Right lung (tissue), 5 donors: ENCODE data around the gene ADCY10. TPM values are rescaled to one million over a fixed set of nuclear protein-coding genes. Genes with fewer than 3 reads are reported as not detected.
"Not testable (repeated sequence)": the region's sequence is repeated elsewhere in the genome, so short reads cannot be mapped to it uniquely, and the experiment has no call there.

Source experiments
- DNase-seq, 2 donors: peaks; one replicate each; pipeline ENCODE4 v3.0.0-alpha.2; 2013
- polyA plus RNA-seq, 5 donors: library from polyadenylated mRNA; unstranded; fragments of 120-200 nt; gene quantifications; one replicate each; pipeline versions ENCODE4 v1.2.1 to v1.2.3, GENCODE V29; 2013; ENCODE audit warnings: inconsistent platforms in 1 of 5, low replicate concordance in 1 of 5; ENCODE audit not compliant: insufficient read length in 5 of 5, insufficient read depth in 1 of 5

The ADCY10 gene
- polyA plus RNA-seq, 5 donors = 0.18 to 0.51 (median 0.23) TPM

DNA sequence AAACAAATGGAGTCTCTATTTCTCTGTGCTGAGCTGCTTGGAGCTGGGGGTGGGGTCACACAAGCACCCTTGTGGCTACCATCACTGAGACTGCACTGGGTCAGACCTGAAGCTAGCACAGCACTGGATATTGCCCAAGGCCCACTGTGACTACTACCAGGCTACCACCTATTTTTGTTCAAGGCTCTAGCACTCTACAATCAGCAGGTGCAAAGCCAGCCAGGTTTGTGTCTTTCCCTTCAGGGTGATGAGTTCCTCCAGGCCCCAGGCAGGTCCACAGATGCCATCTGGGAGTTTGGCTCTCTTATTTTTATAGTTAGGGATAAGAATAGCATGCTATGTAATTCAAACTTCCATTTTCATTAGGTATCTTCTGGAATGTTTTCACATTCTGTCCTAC lies 23.5 kb downstream of the ADCY10 start:
- no peak for DNase-seq

- not testable (repeated sequence) for DNase-seq
Observed at GRCh38 chr1:167887187-167887586, 26.7 kb downstream of the ADCY10 start.

DNA sequence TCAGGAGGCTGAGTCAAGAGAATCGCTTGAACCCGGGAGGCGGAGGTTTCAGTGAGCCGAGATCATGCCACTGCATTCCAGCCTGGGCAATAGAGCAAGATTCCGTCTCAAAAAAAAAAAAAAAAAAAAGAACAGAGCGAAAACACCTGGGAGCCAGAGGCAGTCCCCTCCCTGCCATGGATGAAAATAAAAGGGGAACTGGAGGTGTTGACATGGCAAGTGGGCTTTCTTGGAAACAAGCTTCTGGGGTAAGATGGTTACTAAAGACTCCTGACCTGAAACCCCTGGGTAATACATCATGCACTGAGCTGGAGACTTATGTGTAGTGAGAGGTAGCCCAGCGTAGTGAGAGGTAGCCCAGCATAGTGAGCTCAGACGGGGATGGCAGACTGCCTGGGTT lies 31.6 kb downstream of the ADCY10 start:
- DNase-seq = no peak

DNA sequence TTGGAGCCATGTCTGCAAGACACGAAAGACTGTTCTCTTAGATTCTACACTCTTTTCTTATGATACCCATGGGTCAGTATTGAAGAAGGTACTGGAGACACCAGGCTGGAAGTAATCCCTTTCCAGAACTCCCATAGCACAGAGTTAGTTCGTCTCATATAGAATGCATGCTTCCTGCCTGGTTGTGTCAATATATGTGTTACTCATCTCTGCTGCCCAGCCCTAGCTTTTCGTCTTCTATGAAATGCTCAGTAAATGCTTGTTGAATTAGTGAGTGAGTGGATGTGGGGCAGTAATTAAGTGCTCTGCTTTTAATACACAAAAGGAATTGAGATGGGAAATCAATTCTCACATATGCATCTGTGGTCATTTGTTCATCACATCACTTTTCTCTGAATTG lies 32.1 kb downstream of the ADCY10 start:
- no peak for DNase-seq

DNA sequence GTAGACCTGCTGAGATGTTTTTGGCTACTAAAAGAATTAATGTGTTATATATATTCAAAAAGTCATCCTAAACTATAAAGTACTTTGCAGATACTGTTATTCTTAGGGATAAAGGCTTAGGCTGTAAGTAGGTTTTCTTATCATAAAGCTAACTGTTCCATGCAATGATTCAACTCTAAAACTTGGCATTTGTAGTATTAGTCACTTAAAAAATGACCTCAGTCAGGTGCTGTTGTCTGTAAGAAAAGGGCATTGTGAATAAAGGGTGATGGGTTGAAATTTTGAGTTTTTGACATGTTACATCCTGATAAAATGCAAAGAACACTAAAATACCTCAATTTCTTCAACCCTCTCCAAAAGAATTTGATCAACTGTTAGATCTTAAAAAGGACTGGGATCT lies 32.9 kb downstream of the ADCY10 start:
- DNase-seq = no peak

DNA sequence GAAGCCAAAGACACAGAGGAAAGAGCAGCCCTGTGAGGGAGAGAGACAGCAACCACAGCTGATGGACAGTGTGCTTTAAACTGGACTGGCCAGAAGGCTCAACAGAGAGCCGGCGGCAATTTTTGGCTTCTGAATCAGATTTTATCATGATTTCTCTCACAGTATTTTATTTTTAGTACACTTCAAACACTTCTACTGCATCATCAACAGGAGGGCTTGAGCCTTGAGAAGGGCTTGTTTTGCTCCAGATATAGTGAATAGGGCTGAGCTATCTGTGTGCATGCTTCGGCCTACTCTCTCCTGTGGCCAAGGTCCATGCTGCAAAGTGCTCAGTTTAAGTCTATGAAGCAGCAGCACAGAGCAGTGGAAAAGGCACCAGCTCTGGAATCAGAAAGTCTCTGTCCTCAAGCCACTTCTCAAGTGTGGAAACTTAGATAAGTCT lies 33.3 kb downstream of the ADCY10 start:
- DNase-seq = no peak

DNA sequence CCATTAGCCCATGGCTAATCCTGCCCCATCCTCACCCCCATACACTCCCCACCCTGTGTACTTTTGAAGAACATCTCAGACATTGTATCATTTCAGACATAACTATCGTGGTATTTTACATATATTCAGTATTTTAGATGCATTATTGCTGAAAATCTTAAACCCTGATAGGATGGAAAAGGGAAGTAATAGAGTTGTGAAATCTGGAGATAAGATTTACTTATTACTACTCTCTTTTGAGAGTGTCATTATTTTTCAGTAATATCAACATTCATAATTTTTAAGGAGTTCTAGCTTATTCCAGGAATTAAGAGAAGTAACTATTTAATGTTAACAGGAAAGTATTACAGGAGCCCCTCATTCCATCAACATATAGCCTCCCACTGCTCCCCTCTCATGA lies 34.4 kb downstream of the ADCY10 start:
- DNase-seq = no peak

DNA sequence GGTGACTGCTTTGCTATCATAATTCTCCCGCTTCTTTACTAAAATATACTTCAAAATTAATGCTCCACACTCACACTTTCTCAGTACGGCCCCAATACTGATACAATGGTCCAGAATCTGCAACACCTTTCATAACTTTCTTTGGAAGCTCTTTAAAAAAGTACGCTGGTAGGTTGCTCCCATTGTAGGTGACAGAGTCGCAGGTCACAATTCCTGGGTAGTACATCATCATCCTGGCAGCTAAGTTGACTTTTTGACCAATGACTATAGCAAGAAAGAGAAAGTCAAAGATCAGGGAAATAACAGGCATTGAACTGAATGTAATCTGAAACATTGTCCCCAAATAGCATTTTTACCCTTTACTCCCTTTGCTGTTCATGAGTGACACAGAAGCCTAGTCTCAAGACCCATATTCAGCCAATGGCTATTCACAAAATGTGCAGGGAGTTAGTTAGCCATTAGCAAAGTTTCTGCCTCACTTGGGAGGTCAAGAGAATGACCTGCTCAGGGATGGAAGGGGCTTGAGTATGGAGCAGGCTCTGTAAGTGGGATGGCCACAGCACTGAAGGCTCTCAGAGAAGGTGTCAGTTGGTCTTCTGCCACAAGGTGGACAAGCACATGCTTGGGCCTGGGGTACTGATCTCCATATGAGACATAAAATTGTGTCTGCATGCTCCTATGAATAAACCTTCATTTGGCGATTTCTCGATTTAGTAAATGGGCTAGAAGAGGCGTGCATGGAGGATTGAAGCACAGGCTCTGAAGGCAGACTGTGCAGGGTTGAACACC lies 35.4 kb downstream of the ADCY10 start:
- DNase-seq = no peak

GRCh38 chr1:167876597-167877175 lies 37.2 kb downstream of the ADCY10 start:
- DNase-seq = no peak

DNA sequence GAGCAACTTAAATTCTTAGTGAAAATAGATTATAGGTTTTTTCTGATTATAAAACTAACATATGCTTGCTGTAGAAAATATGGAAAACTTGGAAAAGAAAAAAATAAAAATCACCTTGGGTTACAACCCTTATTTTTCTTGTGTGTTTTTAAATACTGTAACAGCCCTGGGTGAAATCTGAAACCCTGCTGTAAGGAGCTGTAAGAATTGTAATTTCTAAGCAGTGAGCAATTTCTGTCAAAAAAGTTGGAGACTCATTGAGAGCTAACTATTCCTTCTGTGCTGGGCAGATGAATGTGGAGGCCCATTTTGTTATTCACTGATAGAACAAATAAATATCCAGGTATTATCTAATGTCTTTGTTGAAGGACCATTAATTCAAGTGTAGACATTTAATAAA lies 42.6 kb downstream of the ADCY10 start:
- DNase-seq = no peak

DNA sequence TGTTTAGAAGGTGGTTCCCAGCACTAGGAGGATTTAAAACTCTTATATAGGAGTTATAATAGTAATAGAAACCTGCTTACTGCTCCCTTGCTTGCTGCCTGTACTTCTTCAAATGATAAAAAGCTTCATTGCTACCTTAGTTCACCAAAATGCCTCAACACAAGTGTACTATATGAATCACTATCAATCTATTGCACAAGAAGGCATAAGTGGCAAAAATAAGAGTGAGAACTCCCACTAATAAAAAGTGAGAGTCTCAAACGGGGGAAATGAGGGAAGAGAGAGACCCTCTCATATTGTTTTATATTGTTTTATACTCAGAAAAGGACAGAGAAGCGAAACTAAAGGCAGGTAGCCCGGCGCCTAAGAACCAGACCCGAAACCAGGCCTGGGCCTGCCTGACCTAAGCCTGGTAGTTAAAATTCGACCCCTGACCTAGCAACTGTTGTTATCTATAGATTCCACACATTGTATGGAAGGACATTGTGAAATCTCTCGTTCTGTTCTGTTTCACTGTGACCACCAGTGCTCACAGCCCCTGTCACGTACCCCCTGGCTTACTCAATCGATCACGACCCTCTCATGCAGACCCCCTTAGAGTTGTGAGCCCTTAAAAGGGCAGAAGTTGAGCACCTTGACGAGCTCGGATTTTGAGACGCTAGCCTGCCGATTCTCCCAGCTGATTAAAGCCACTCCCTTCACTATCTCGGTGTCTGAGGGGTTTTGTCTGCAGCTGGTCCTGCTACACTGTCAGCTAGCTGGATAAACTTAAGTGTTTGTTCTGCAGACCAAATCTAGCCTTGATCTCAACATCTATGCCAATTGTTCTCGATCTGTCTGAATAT lies 44.6 kb downstream of the ADCY10 start:
- not testable (repeated sequence) for DNase-seq

GRCh38 chr1:167866739-167867414 lies 47.1 kb downstream of the ADCY10 start:
- DNase-seq = not testable (repeated sequence)

GRCh38 chr1:167866326-167866725 lies 47.6 kb downstream of the ADCY10 start:
- DNase-seq = not testable (repeated sequence)

- DNase-seq = not testable (repeated sequence)
Observed at GRCh38 chr1:167865804-167866308, 48.1 kb downstream of the ADCY10 start.

GRCh38 chr1:167865193-167865592 lies 48.7 kb downstream of the ADCY10 start:
- not testable (repeated sequence) for DNase-seq

GRCh38 chr1:167864392-167865032 lies 49.4 kb downstream of the ADCY10 start:
- peak in 1 of 2 donors; percentile 7 for DNase-seq

GRCh38 chr1:167863921-167864279 lies 50.0 kb downstream of the ADCY10 start:
- no peak for DNase-seq

DNA sequence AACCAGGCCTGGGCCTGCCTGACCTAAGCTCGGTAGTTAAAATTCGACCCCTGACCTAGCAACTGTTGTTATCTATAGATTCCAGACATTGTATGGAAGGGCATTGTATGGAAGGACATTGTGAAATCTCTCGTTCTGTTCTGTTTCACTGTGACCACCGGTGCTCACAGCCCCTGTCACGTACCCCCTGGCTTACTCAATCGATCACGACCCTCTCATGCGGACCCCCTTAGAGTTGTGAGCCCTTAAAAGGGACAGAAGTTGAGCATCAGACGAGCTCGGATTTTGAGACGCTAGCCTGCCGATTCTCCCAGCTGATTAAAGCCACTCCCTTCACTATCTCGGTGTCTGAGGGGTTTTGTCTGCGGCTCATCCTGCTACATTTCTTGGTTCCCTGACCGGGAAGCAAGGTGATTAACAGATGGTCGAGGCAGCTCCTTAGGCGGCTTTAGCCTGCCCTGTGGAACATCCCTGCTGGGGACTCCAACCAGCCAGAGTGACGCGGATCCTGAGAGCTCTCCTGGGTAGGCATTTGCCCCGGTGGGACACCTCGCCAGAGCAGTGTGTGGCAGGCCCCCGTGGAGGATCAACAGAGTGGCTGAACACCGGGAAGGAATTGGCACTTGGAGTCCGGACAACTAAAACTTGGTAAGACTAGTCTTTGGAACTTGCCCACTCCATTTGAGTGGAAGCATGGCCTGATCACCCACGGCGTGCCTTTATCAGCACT lies 50.6 kb downstream of the ADCY10 start:
- DNase-seq = not testable (repeated sequence)

DNA sequence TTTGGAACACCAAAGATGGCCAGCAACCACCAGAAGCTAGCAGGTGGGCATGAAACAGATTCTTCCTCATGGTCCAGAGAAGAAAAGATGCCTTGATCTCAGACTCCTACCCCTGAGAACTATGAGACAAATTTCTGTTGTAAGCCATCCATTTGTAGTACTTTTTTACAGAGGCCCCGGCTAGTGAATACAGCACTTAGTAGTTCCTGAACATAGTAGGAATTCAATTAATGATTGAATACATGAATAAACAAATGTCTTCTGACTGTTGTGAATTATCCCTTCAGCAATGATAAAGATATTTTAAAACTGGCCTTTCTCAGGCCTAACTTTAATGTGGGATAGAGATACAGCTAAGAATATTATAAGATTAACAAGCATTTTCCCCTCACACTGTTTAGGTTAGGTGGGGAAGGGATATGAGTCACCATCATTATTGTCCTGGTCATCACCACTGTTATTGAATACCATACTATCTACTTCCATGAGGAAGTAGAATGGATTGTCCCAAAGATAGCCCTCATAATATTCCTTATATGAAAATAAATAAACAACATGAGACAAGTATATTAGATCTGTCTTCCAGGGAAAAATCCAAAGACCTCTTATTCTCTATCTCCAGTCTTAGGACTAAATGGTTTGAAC lies 51.4 kb downstream of the ADCY10 start:
- DNase-seq = no peak
